HG02623 (cell line): Measurements from ENCODE around the gene MCTP2.
"Not testable (repeated sequence)": the region's sequence is repeated elsewhere in the genome, so short reads cannot be mapped to it uniquely, and the experiment has no call there.

Experiments
- ATAC-seq: cut with Tn5 transposase; IDR thresholded peaks from one replicate; pipeline ENCODE4 v1.9.1; 2021; ENCODE audit warnings: moderate library complexity; ENCODE audit not compliant: unreplicated experiment

Gene MCTP2

GRCh38 chr15:94235646-94236045, 4.3 kb downstream of the MCTP2 start:
- no peak for ATAC-seq

- ATAC-seq = no peak
Observed at GRCh38 chr15:94236608-94237007, 5.2 kb downstream of the MCTP2 start.

- no peak for ATAC-seq
Observed at GRCh38 chr15:94237903-94238302, 6.5 kb downstream of the MCTP2 start.

GRCh38 chr15:94238539-94239118, 7.3 kb downstream of the MCTP2 start:
- peak; percentile 54 for ATAC-seq

GRCh38 chr15:94239474-94239873, 8.1 kb downstream of the MCTP2 start:
- ATAC-seq = no peak

- no peak for ATAC-seq
Observed at GRCh38 chr15:94240480-94240879, 9.1 kb downstream of the MCTP2 start.

- ATAC-seq = no peak
Observed at GRCh38 chr15:94242257-94242656, 10.9 kb downstream of the MCTP2 start.

GRCh38 chr15:94243003-94243402, 11.6 kb downstream of the MCTP2 start:
- not testable (repeated sequence) for ATAC-seq

GRCh38 chr15:94243418-94243817, 12.1 kb downstream of the MCTP2 start:
- ATAC-seq = no peak

- ATAC-seq = no peak
Observed at GRCh38 chr15:94246016-94246415, 14.7 kb downstream of the MCTP2 start.

- ATAC-seq = no peak
Observed at GRCh38 chr15:94247789-94248638, 16.7 kb downstream of the MCTP2 start.

GRCh38 chr15:94250801-94251200, 19.4 kb downstream of the MCTP2 start:
- no peak for ATAC-seq

- ATAC-seq = no peak
Observed at GRCh38 chr15:94252223-94252766, 20.9 kb downstream of the MCTP2 start.

- no peak for ATAC-seq
Observed at GRCh38 chr15:94252906-94253491, 21.6 kb downstream of the MCTP2 start.

- no peak for ATAC-seq
Observed at GRCh38 chr15:94253742-94254141, 22.4 kb downstream of the MCTP2 start.

- no peak for ATAC-seq
Observed at GRCh38 chr15:94255540-94255939, 24.2 kb downstream of the MCTP2 start.

- ATAC-seq = no peak
Observed at GRCh38 chr15:94256511-94256910, 25.1 kb downstream of the MCTP2 start.

GRCh38 chr15:94257776-94258175, 26.4 kb downstream of the MCTP2 start:
- ATAC-seq = not testable (repeated sequence)

GRCh38 chr15:94258246-94258645, 26.9 kb downstream of the MCTP2 start:
- peak; percentile 56 for ATAC-seq

GRCh38 chr15:94259121-94259751, 27.9 kb downstream of the MCTP2 start:
- ATAC-seq = no peak

GRCh38 chr15:94259863-94260262, 28.5 kb downstream of the MCTP2 start:
- ATAC-seq = no peak
